Dermis microvascular lymphatic vessel endothelial cell (primary cell): ENCODE results near the gene RIPOR2. TPM values are rescaled to one million over a fixed set of nuclear protein-coding genes. Genes with fewer than 3 reads are reported as not detected.
"Not testable (repeated sequence)": the region's sequence is repeated elsewhere in the genome, so short reads cannot be mapped to it uniquely, and the experiment has no call there.

Source experiments
- DNase-seq, 2 donors: peaks; one replicate each; pipeline versions ENCODE4 v3.0.0 to v3.0.0-alpha.2; 2010; ENCODE audit warnings: low read depth in 2 of 2
- total RNA-seq: library from RNA; depleted of rRNA; stranded (reverse); fragments of >200 nt; gene quantifications from 2 replicates; pipeline ENCODE4 v1.2.1, GENCODE V29; 2014

The RIPOR2 gene
- total RNA-seq, 1 donor from 2014 or later = 0.13 TPM

GRCh38 chr6:24951811-24952299, 16.1 kb upstream of the RIPOR2 start:
- no peak for DNase-seq

- DNase-seq = no peak
Observed at GRCh38 chr6:24950218-24950941, 14.6 kb upstream of the RIPOR2 start.

- DNase-seq = no peak
Observed at GRCh38 chr6:24949020-24949569, 13.3 kb upstream of the RIPOR2 start.

GRCh38 chr6:24948261-24948660, 12.5 kb upstream of the RIPOR2 start:
- not testable (repeated sequence) for DNase-seq

GRCh38 chr6:24947636-24948035, 11.9 kb upstream of the RIPOR2 start:
- no peak for DNase-seq

- no peak for DNase-seq
Observed at GRCh38 chr6:24945054-24945453, 9.3 kb upstream of the RIPOR2 start.

- no peak for DNase-seq
Observed at GRCh38 chr6:24943774-24944173, 8.0 kb upstream of the RIPOR2 start.

- no peak for DNase-seq
Observed at GRCh38 chr6:24940311-24940917, 4.7 kb upstream of the RIPOR2 start.

GRCh38 chr6:24936641-24937317, 1.0 kb upstream of the RIPOR2 start:
- no peak for DNase-seq

- DNase-seq = peak in 1 of 2 donors; percentile 32
Observed at GRCh38 chr6:24933868-24934401, 1.8 kb downstream of the RIPOR2 start.

GRCh38 chr6:24933266-24933665, 2.5 kb downstream of the RIPOR2 start:
- DNase-seq = no peak

- no peak for DNase-seq
Observed at GRCh38 chr6:24932832-24933231, 2.9 kb downstream of the RIPOR2 start.

- peak in 1 of 2 donors; percentile 17 for DNase-seq
Observed at GRCh38 chr6:24931718-24932691, 3.8 kb downstream of the RIPOR2 start.

- no peak for DNase-seq
Observed at GRCh38 chr6:24931296-24931695, 4.5 kb downstream of the RIPOR2 start.

GRCh38 chr6:24930431-24930871, 5.3 kb downstream of the RIPOR2 start:
- peak; percentile 9 to 52 for DNase-seq

GRCh38 chr6:24929242-24929641, 6.5 kb downstream of the RIPOR2 start:
- DNase-seq = no peak

- DNase-seq = no peak
Observed at GRCh38 chr6:24927985-24928745, 7.6 kb downstream of the RIPOR2 start.

- no peak for DNase-seq
Observed at GRCh38 chr6:24927277-24927955, 8.3 kb downstream of the RIPOR2 start.

- not testable (repeated sequence) for DNase-seq
Observed at GRCh38 chr6:24926647-24927046, 9.1 kb downstream of the RIPOR2 start.
